Loucy (cell line): ENCODE measurements around the gene NDUFB7.

Source experiments
- CTCF ChIP-seq: fragments of 200-600 bp; sonication (generic); conservative IDR thresholded peaks from 2 replicates; pipeline ENCODE4 v1.5.1; 2014; ENCODE audit warnings: mild to moderate bottlenecking, antibody characterized with exemption, low read length
- EZH2phosphoT487 ChIP-seq: fragments of 200-600 bp; IDR thresholded peaks from 2 replicates; pipeline ENCODE4 v1.6.1; 2018; ENCODE audit warnings: antibody characterized with exemption, mild to moderate bottlenecking, moderate library complexity, borderline replicate concordance

- no peak for TF ChIP-seq CTCF
- TF ChIP-seq EZH2phosphoT487: no peak
Measured at GRCh38 chr19:14615623-14616022, 43.8 kb upstream of the NDUFB7 start.
